Ishikawa (cell line): ENCODE measurements around the gene TLR2.

Experiments used
- CEBPB ChIP-seq: IDR thresholded peaks from 2 replicates; pipeline ENCODE4 v1.6.1; 2012
- CREB1 ChIP-seq: IDR thresholded peaks from 2 replicates; pipeline ENCODE4 v1.6.1; 2012; ENCODE audit warnings: low read depth
- EGR1 ChIP-seq: IDR thresholded peaks from 2 replicates; pipeline ENCODE4 v1.6.1; 2012
- EP300 ChIP-seq: IDR thresholded peaks from 2 replicates; pipeline ENCODE4 v1.6.1; 2012; ENCODE audit warnings: borderline replicate concordance
- FOXM1 ChIP-seq: IDR thresholded peaks from 2 replicates; pipeline ENCODE4 v1.6.1; 2012; ENCODE audit warnings: low read depth, borderline replicate concordance
- MAX ChIP-seq: IDR thresholded peaks from 2 replicates; pipeline ENCODE4 v1.6.1; 2012
- NFIC ChIP-seq: IDR thresholded peaks from 2 replicates; pipeline ENCODE4 v1.6.1; 2012
- RAD21 ChIP-seq: IDR thresholded peaks from 2 replicates; pipeline ENCODE4 v1.6.1; 2012; ENCODE audit warnings: low read depth
- REST ChIP-seq: IDR thresholded peaks from 2 replicates; pipeline ENCODE4 v1.6.1; 2012; ENCODE audit warnings: low read depth, mild to moderate bottlenecking
- TAF1 ChIP-seq: IDR thresholded peaks from 2 replicates; pipeline ENCODE4 v1.6.1; 2012; ENCODE audit warnings: low read depth, mild to moderate bottlenecking
- TCF12 ChIP-seq: IDR thresholded peaks from 2 replicates; pipeline ENCODE4 v1.6.1; 2012; ENCODE audit warnings: low read depth
- TEAD4 ChIP-seq: IDR thresholded peaks from 2 replicates; pipeline ENCODE4 v1.6.1; 2012
- USF1 ChIP-seq: IDR thresholded peaks from 2 replicates; pipeline ENCODE4 v1.6.1; 2012
- YY1 ChIP-seq: IDR thresholded peaks from 2 replicates; pipeline ENCODE4 v1.6.1; 2012; ENCODE audit warnings: low read depth
- ZBTB7A ChIP-seq: IDR thresholded peaks from 2 replicates; pipeline ENCODE4 v1.6.1; 2012; ENCODE audit warnings: low read depth

The TLR2 gene

GRCh38 chr4:153663667-153664066 lies 20.4 kb upstream of the TLR2 start:
- TF ChIP-seq CREB1 = no peak
- TF ChIP-seq RAD21 = no peak
- TF ChIP-seq MAX = no peak
- no peak for TF ChIP-seq EGR1
- TF ChIP-seq TEAD4 = no peak
- no peak for TF ChIP-seq YY1
- TF ChIP-seq TCF12 = no peak
- TF ChIP-seq CEBPB = no peak
- TF ChIP-seq TAF1 = no peak
- no peak for TF ChIP-seq EP300
- no peak for TF ChIP-seq ZBTB7A
- no peak for TF ChIP-seq NFIC
- TF ChIP-seq USF1 = no peak

- no peak for TF ChIP-seq RAD21
- TF ChIP-seq YY1 = no peak
- no peak for TF ChIP-seq ZBTB7A
- no peak for TF ChIP-seq USF1
- TF ChIP-seq EGR1 = no peak
- TF ChIP-seq FOXM1 = no peak
- no peak for TF ChIP-seq CEBPB
- no peak for TF ChIP-seq TCF12
These were observed 15.4 kb upstream of the TLR2 start for GRCh38 chr4:153668647-153669046.

GRCh38 chr4:153669838-153670237 lies 14.2 kb upstream of the TLR2 start:
- TF ChIP-seq EP300 (no peak), NFIC (no peak), TCF12 (no peak), ZBTB7A (no peak), EGR1 (no peak), REST (no peak), TEAD4 (no peak), RAD21 (no peak), CEBPB (no peak), CREB1 (no peak), FOXM1 (no peak), USF1 (no peak), MAX (no peak), YY1 (no peak), TAF1 (no peak)

GRCh38 chr4:153676486-153676885 lies 7.6 kb upstream of the TLR2 start:
- no peak for TF ChIP-seq TEAD4

GRCh38 chr4:153676984-153677383 lies 7.1 kb upstream of the TLR2 start:
- TF ChIP-seq TCF12 = no peak

GRCh38 chr4:153679486-153679885 lies 4.6 kb upstream of the TLR2 start:
- TF ChIP-seq MAX (no peak), USF1 (no peak), FOXM1 (no peak), TEAD4 (no peak), CEBPB (no peak)

GRCh38 chr4:153683763-153684181 lies 308 bp upstream of the TLR2 start:
- TF ChIP-seq NFIC (no peak), MAX (peak; percentile 96; the same call in 1 of the 2 replicates)

GRCh38 chr4:153684971-153685371 lies 891 bp downstream of the TLR2 start:
- no peak for TF ChIP-seq YY1
- no peak for TF ChIP-seq REST
- no peak for TF ChIP-seq CEBPB
- no peak for TF ChIP-seq FOXM1
- TF ChIP-seq TAF1 = no peak
- no peak for TF ChIP-seq TCF12
- no peak for TF ChIP-seq TEAD4
- no peak for TF ChIP-seq RAD21
